Transverse colon (tissue), 4 donors: Measurements from ENCODE around the gene RPS6KA2. TPM values are rescaled to one million over a fixed set of nuclear protein-coding genes. Genes with fewer than 3 reads are reported as not detected.

Source experiments
- DNase-seq: peaks from one replicate; pipeline ENCODE4 v3.0.0-alpha.2; 2019
- H3K27ac ChIP-seq, 4 donors: fragments of 200-600 bp; sonication (generic); 2 replicates each; pipeline ENCODE4 v1.5.1; 2016 to 2018; ENCODE audit warnings: inconsistent platforms in 4 of 4
- H3K27me3 ChIP-seq: fragments of 200-600 bp; sonication (generic); 2 replicates; pipeline ENCODE4 v1.5.1; 2017; ENCODE audit warnings: inconsistent platforms
- H3K36me3 ChIP-seq, 4 donors: fragments of 200-600 bp; sonication (generic); 2 replicates each; pipeline ENCODE4 v1.5.1; 2017 to 2019; ENCODE audit warnings: inconsistent platforms in 4 of 4
- H3K4me1 ChIP-seq, 4 donors: fragments of 200-600 bp; sonication (generic); 2 replicates each; pipeline ENCODE4 v1.5.1; 2017 to 2020; ENCODE audit warnings: inconsistent platforms in 4 of 4
- H3K4me3 ChIP-seq, 4 donors: fragments of 200-600 bp; sonication (generic); 1 replicate in 1 of 4; 2 replicates in 3 of 4; pipeline versions ENCODE4 v1.5.1 to v1.6.1; 2017 to 2019; ENCODE audit warnings: inconsistent platforms in 4 of 4
- H3K9me3 ChIP-seq, 2 donors: fragments of 200-600 bp; sonication (generic); 2 replicates each; pipeline ENCODE4 v1.5.1; 2017 to 2019; ENCODE audit warnings: inconsistent platforms in 2 of 2
- CTCF ChIP-seq, 5 experiments: fragments of 200-600 bp in 3 of 5; fragments of 450-650 bp in 2 of 5; sonication (generic) in 3 of 5; IDR thresholded peaks; 1 replicate in 2 of 5; 2 replicates in 3 of 5; pipeline ENCODE4 v1.5.1; 2016 to 2017; ENCODE audit warnings: antibody characterized with exemption in 5 of 5, inconsistent platforms in 3 of 5, mild to moderate bottlenecking in 2 of 5, moderate library complexity in 1 of 5
- EP300 ChIP-seq: sonication (generic); formaldehyde crosslinking; IDR thresholded peaks from one replicate; pipeline ENCODE4 v1.6.1; 2017; ENCODE audit warnings: antibody characterized with exemption, low read depth
- POLR2A ChIP-seq: fragments of 450-650 bp; IDR thresholded peaks from one replicate; pipeline ENCODE4 v1.6.1; 2016; ENCODE audit warnings: antibody characterized with exemption, mild to moderate bottlenecking, moderate library complexity
- POLR2AphosphoS5 ChIP-seq, 3 donors: sonication (generic); formaldehyde crosslinking; IDR thresholded peaks; one replicate each; pipeline ENCODE4 v1.6.1; 2016; ENCODE audit warnings: antibody characterized with exemption in 3 of 3
- WGBS, 2 donors: methylation state at CpG; one replicate each; pipeline ENCODE4 v1.1.5; 2018; ENCODE audit warnings: low coverage in 1 of 2; 5-methylcytosine and 5-hydroxymethylcytosine counted together
- in situ Hi-C, 4 donors: fragments of 200-750 bp; cut with MboI; loops; one replicate each; pipeline versions ENCODE4 v1.15.0 to v1.15.1; 2017; ENCODE audit warnings: low sequenced_read_pairs in 3 of 4, low pct_ligation_motif_present in 1 of 4, low pct_unique_long_range_greater_than_20kb in 1 of 4
- intact Hi-C: fragments of 100-400 bp; cut with DNase I; formaldehyde crosslinking; loops from one replicate; pipeline ENCODE4 v1.15.1; 2023; ENCODE audit warnings: low total_unique reads
- total RNA-seq, 4 donors: library from RNA; depleted of rRNA; stranded (reverse); fragments of >200 nt; gene quantifications; one replicate each; pipeline ENCODE4 v1.1.0, GENCODE V29; 2016

Gene RPS6KA2
- total RNA-seq, 4 donors from 2014 or later = 9.6 to 41.1 (median 15.4) TPM

GRCh38 chr6:166554316-166554715, 72.7 kb downstream of the RPS6KA2 start:
- 71 to 74% methylated on average over 4 to 8 of the region's 8 CpGs for WGBS, 2 donors
- Histone ChIP-seq H3K9me3 (no peaks in the 10 kb centered on the region), H3K27me3 (no peaks in the 10 kb centered on the region), H3K4me3 (no peak overlapping the region), H3K4me1 (peaks cover 0 to 16% (median 9%) of the 10 kb centered on the region in 4 donors), H3K36me3 (no peaks in the 10 kb centered on the region), H3K27ac (peak overlapping the region; percentile 20 to 49 (median 42))
- intact Hi-C loops (no loop called here), in situ Hi-C loops (no loop called here)
- TF ChIP-seq CTCF (IDR thresholded peaks at IDR 0.05) = no peak
- DNase-seq = no peak

GRCh38 chr6:166553563-166554271, 73.3 kb downstream of the RPS6KA2 start:
- no peaks in the 10 kb centered on the region for H3K36me3 ChIP-seq
- no peaks in the 10 kb centered on the region for H3K27me3 ChIP-seq
- 53 to 62% methylated on average over 5 to 13 of the region's 13 CpGs for WGBS, 2 donors
- no peak overlapping the region for H3K4me3 ChIP-seq
- no peak for TF ChIP-seq EP300
- TF ChIP-seq CTCF (IDR thresholded peaks at IDR 0.05) = no peak
- peaks cover 0 to 16% (median 9%) of the 10 kb centered on the region in 4 donors for H3K4me1 ChIP-seq
- peak overlapping the region; percentile 20 to 49 (median 42) for H3K27ac ChIP-seq
- intact Hi-C loops (no loop called here), in situ Hi-C loops (no loop called here)
- DNase-seq = no peak
- H3K9me3 ChIP-seq = no peaks in the 10 kb centered on the region

GRCh38 chr6:166552600-166552999, 74.5 kb downstream of the RPS6KA2 start:
- no peaks in the 10 kb centered on the region for H3K9me3 ChIP-seq
- H3K36me3 ChIP-seq = no peaks in the 10 kb centered on the region
- no peak overlapping the region for H3K4me3 ChIP-seq
- H3K27me3 ChIP-seq = no peaks in the 10 kb centered on the region
- no peak for TF ChIP-seq POLR2A
- peaks cover 0 to 16% (median 9%) of the 10 kb centered on the region in 4 donors for H3K4me1 ChIP-seq
- 82 to 87% methylated on average over 7 of the region's 7 CpGs for WGBS, 2 donors
- in situ Hi-C loops (no loop called here), intact Hi-C loops (no loop called here)
- no peak overlapping the region for H3K27ac ChIP-seq
- no peak for DNase-seq

GRCh38 chr6:166551754-166552495, 75.1 kb downstream of the RPS6KA2 start:
- intact Hi-C loops (no loop called here), in situ Hi-C loops (no loop called here)
- peaks cover 0 to 16% (median 6%) of the 10 kb centered on the region in 4 donors for H3K4me1 ChIP-seq
- 87 to 93% methylated on average over 13 to 16 of the region's 16 CpGs for WGBS, 2 donors
- no peak overlapping the region for H3K27ac ChIP-seq
- H3K36me3 ChIP-seq = no peaks in the 10 kb centered on the region
- DNase-seq = no peak
- no peak for TF ChIP-seq POLR2A
- TF ChIP-seq CTCF (IDR thresholded peaks at IDR 0.05) = no peak
- TF ChIP-seq EP300 = no peak
- TF ChIP-seq POLR2AphosphoS5 (IDR thresholded peaks at IDR 0.05) = no peak
- H3K27me3 ChIP-seq = no peaks in the 10 kb centered on the region
- no peak overlapping the region for H3K4me3 ChIP-seq
- H3K9me3 ChIP-seq = no peaks in the 10 kb centered on the region
